Measurements from ENCODE around the gene ADAMTS7. TPM values are rescaled to one million over a fixed set of nuclear protein-coding genes. Genes with fewer than 3 reads are reported as not detected.
"Not testable (repeated sequence)": the region's sequence is repeated elsewhere in the genome, so short reads cannot be mapped to it uniquely, and the experiment has no call there.

ADAMTS7 gene
- total RNA-seq, 1 donor from 2014 or later = 51.9 TPM

DNA sequence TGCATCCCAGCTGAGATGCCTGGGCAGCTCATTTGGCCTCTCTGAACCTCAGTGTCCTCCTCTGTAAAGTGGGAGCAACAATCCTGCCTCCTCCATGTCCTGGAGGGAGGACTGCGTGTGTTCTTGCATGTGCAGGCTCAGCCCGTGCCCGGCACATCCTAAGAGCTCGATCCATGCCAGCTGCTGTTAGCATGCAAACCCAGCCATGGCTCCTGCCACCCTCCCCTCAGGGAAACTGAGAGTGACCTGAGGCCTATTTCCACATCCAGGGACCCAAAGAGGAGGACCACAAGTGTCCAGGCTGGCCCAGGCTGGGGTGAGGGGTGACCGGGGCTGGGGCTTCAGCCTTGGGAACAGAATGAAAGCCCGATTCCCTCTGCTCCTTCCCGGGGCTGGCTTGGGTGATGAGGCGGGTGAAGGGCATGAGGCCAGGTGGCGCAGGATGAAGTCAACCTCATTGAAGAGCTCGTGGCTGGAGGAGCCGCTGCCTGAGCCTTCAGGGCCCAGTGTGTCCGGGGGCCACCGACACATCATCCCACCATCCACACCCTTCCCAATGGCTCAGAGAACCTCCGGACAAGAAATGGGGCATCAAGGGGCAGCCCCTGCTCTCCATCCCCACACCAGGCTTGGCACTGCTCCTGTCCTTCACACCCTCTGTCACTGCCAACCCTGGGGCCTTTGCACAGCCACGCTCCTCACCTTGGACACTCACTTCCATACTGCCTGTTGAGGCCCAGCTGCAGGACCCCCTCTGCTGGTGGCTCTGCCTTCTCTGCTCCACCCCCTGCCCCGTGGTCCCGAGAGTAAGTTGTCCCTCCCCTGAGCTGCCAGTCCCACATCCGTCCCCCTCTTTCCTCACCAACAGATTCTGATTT lies 42.5 kb downstream of the ADAMTS7 start:
- TF ChIP-seq, protein P1, sequence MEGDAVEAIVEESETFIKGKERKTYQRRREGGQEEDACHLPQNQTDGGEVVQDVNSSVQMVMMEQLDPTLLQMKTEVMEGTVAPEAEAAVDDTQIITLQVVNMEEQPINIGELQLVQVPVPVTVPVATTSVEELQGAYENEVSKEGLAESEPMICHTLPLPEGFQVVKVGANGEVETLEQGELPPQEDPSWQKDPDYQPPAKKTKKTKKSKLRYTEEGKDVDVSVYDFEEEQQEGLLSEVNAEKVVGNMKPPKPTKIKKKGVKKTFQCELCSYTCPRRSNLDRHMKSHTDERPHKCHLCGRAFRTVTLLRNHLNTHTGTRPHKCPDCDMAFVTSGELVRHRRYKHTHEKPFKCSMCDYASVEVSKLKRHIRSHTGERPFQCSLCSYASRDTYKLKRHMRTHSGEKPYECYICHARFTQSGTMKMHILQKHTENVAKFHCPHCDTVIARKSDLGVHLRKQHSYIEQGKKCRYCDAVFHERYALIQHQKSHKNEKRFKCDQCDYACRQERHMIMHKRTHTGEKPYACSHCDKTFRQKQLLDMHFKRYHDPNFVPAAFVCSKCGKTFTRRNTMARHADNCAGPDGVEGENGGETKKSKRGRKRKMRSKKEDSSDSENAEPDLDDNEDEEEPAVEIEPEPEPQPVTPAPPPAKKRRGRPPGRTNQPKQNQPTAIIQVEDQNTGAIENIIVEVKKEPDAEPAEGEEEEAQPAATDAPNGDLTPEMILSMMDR (conservative IDR thresholded peaks at IDR 0.05) = no peak
- Mint-ChIP-seq H3K27ac (no peak overlapping the region), H3K9me3 (no peaks in the 10 kb centered on the region), H3K36me3 (no peaks in the 10 kb centered on the region), H3K4me3 (no peak overlapping the region), H3K27me3 (no peaks in the 10 kb centered on the region), H3K4me1 (ENCODE audit: unreplicated experiment) (no peaks in the 10 kb centered on the region)
- no peak for DNase-seq (ENCODE audit: extremely low spot score, unreplicated experiment)

DNA sequence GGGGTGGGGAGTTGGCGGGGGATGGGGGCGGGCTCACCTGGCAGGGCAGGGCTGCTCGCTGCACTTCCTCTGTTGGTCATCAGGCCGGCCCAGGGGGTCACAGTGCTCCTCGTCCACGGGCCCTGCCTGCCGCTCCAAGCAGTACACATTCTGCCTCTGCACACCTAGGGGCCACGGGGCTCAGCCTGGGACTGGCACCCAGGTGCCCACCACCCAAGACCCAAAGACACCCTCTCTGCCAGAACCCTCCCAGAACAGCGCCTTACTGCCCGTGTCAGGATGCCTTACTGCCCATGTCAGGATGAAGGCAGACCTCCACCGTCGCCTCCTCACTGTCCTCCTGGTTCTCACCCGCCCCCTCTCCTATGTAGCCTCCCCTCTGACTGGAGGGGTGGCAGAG lies 43.2 kb downstream of the ADAMTS7 start:
- no peaks in the 10 kb centered on the region for H3K36me3 Mint-ChIP-seq
- no peak overlapping the region for H3K4me3 Mint-ChIP-seq
- DNase-seq (ENCODE audit: extremely low spot score, unreplicated experiment) = no peak
- H3K9me3 Mint-ChIP-seq = no peaks in the 10 kb centered on the region
- H3K4me1 Mint-ChIP-seq (ENCODE audit: unreplicated experiment) = no peaks in the 10 kb centered on the region
- H3K27ac Mint-ChIP-seq = no peak overlapping the region
- TF ChIP-seq, protein P1 (conservative IDR thresholded peaks at IDR 0.05) = no peak
- no peaks in the 10 kb centered on the region for H3K27me3 Mint-ChIP-seq

DNA sequence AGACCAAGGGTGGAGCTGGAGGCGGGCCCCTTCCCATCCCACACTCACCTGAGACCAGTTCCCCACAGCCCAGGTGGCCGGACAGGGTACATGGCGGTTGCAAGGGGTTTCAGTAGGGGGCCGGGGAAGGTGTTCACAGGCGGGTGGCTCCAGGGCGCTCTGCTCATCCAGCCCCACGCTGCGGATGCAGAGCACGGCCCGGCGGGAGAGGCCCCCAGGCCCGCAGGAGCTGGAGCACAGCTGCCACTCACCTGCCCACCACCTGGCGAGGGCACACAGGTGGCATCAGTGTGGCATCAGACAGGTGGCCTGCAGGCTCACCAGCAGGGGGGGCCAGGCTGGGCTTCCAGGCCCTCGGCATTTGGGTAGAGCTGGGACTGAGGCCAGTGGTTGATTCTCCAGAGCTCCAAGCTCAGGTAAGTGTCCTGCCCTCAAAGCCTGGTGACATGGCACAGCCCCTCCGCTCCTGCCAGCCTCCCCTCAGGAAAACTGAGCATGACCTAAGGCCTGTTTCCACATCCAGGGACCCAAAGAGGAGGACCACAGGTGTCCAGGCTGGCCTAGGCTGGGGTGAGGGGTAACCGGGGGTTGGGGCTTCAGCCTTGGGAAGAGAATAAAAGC lies 43.8 kb downstream of the ADAMTS7 start:
- TF ChIP-seq, protein P1 (conservative IDR thresholded peaks at IDR 0.05) = no peak

DNA sequence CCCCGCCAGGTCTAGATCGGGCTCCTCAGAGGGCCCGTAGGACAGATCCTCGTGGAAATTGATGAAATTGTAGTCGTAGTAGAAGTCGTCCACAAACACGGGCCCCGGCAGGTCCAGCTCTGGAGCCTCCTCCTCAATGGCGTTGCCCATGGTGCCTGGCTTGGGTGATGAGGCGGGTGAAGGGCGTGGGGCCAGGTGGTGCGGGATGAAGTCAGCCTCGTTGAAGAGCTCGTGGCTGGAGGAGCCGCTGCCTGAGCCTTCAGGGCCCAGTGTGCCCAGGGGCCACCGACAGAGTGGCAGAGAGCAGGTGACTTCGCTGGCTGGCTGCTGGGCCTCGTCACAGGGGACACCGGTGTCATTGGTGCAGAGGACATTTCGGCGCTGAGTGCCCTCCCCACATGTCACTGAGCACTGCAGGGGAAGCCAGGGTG lies 44.6 kb downstream of the ADAMTS7 start:
- H3K9me3 Mint-ChIP-seq; H3K4me3 Mint-ChIP-seq; DNase-seq (ENCODE audit: extremely low spot score, unreplicated experiment); H3K36me3 Mint-ChIP-seq; H3K4me1 Mint-ChIP-seq (ENCODE audit: unreplicated experiment); H3K27ac Mint-ChIP-seq; H3K27me3 Mint-ChIP-seq: not testable (repeated sequence)

More for the DNA sequence above, 43.8 kb downstream of the ADAMTS7 start:
- no peaks in the 10 kb centered on the region for H3K27me3 Mint-ChIP-seq
- H3K4me3 Mint-ChIP-seq = no peak overlapping the region
- no peaks in the 10 kb centered on the region for H3K36me3 Mint-ChIP-seq
- H3K4me1 Mint-ChIP-seq (ENCODE audit: unreplicated experiment) = no peaks in the 10 kb centered on the region
- DNase-seq (ENCODE audit: extremely low spot score, unreplicated experiment) = no peak
- H3K9me3 Mint-ChIP-seq = no peaks in the 10 kb centered on the region
- H3K27ac Mint-ChIP-seq = no peak overlapping the region

DNA sequence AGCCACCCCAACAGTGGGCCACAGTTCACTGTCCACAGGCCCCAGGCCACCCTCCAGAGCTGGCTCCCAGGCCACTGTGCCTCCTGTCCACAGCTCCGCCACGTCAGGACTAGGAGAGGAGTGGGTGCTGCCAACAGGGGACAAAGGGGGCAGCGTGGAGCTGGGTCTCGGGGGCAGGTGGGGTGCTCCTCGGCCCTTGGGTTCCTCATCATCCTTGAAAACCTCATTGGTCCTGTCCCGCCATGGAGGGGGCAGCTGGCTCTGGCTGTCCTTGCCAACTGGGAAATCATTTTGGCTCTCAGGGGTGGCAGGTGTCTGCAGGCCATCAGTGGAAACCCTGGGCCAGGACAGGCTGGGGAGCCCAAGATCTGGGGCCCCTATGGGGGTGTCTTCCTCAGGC lies 45.2 kb downstream of the ADAMTS7 start:
- TF ChIP-seq, protein P1 (conservative IDR thresholded peaks at IDR 0.05) = no peak
- H3K9me3 Mint-ChIP-seq = no peaks in the 10 kb centered on the region
- H3K27ac Mint-ChIP-seq = no peak overlapping the region
- H3K4me3 Mint-ChIP-seq = no peak overlapping the region
- H3K36me3 Mint-ChIP-seq = no peaks in the 10 kb centered on the region
- no peaks in the 10 kb centered on the region for H3K27me3 Mint-ChIP-seq
- no peak for DNase-seq (ENCODE audit: extremely low spot score, unreplicated experiment)
- H3K4me1 Mint-ChIP-seq (ENCODE audit: unreplicated experiment) = no peaks in the 10 kb centered on the region

DNA sequence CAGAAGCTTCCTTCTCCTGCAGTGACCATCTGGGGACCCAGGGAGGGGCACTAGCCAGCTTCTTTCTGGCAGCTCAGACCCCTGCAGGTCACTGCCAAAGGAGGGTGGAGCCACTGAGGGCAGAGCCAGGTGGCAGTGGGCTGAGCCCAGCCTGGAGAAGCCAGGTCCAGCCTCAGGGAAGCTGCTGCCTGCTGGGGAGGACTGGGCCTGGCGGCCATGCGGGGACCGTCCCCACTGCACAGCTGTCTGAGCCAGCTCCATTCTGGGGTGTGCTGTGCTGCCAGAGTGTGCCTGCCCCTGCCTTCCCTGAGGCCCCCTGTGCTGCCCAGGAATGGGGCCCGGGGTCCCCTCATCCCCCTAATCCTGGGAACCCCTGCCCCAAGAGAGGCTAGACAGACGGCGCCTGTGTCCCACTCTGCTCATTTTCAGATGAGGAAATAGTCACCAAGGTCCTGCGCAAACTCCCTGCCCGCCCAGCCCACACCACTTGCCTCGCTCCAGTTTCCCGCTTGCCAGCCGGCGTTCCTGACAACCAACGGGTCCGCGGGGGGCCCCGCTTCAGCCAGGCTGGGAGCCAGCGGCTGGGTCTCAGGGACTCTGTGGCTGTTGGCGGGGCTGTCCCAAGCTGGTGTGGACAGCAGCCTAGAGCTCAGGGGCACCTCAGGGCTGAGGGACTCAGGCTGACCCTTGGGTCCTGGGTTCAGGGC lies 46.0 kb downstream of the ADAMTS7 start:
- not testable (repeated sequence) for H3K4me1 Mint-ChIP-seq (ENCODE audit: unreplicated experiment); H3K27me3 Mint-ChIP-seq; DNase-seq (ENCODE audit: extremely low spot score, unreplicated experiment)

DNA sequence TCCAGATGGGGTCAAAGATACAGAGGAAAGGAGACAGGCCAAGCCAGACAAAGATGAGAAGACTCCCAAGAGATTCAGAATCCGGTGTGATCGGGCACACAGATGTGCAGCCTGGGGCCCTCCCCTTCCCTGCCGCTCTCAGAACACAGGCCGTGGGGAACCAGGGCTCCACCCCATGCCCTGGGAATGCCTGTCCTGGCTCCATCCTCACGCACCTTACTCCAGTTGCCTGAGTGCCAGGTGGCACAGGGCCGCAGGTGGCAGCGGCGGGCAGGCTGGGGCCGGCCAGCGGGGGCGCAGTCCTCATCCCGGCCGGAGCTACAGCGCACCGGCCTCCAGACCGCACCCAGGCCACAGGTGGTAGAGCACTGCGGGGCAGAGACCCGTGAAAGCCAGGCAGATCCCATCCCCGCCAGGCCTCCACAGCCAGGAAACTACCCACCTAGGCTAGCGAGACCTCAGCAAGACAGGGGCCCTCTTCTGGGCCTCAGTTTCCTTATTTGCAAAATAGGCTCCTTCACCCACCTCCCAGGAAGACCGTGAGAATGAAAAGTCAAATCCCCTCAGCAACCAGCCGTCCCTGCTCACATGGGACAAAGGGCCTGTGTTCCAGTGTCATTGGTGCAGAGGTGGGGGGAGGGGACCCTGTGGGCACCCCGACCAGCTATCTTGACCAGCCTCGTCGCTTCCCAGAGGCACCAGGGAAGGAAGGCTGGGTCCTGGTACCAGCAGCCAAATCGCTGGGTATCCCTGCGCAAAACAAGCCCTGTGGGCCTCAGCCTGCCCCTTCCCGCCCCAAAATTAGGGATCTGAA lies 46.7 kb downstream of the ADAMTS7 start:
- H3K27ac Mint-ChIP-seq; DNase-seq (ENCODE audit: extremely low spot score, unreplicated experiment); H3K4me1 Mint-ChIP-seq (ENCODE audit: unreplicated experiment); H3K9me3 Mint-ChIP-seq; H3K27me3 Mint-ChIP-seq; H3K36me3 Mint-ChIP-seq; H3K4me3 Mint-ChIP-seq: not testable (repeated sequence)

More for the DNA sequence above, 46.0 kb downstream of the ADAMTS7 start:
- H3K27ac Mint-ChIP-seq, H3K9me3 Mint-ChIP-seq, H3K36me3 Mint-ChIP-seq, H3K4me3 Mint-ChIP-seq: not testable (repeated sequence)

Data from type B pancreatic cell (in vitro differentiated cells).